K562 (cell line): ENCODE results near the gene GRHL3. TPM values are rescaled to one million over a fixed set of nuclear protein-coding genes. Genes with fewer than 3 reads are reported as not detected.

Experiments used
- BACH1 ChIP-seq: fragments of 200-800 bp; sonication (Bioruptor generic); IDR thresholded peaks from 2 replicates; pipeline ENCODE4 v1.6.1; 2016; ENCODE audit warnings: missing genetic modification characterization, missing compliant biosample characterization
- BCLAF1 ChIP-seq, 2 experiments: fragments of 450-650 bp in 1 of 2; IDR thresholded peaks; 2 replicates each; pipeline ENCODE4 v1.6.1; 2011 to 2017; ENCODE audit warnings: low read depth in 2 of 2, antibody characterized with exemption in 1 of 2, borderline replicate concordance in 1 of 2, low read length in 1 of 2, mild to moderate bottlenecking in 1 of 2, mixed read lengths in 1 of 2; ENCODE audit not compliant: control insufficient read depth in 1 of 2
- BHLHE40 ChIP-seq: IDR thresholded peaks from 2 replicates; pipeline ENCODE4 v1.6.1; 2011; ENCODE audit warnings: low read length, improper control_type of control experiment
- CC2D1A ChIP-seq: fragments of 450-650 bp; IDR thresholded peaks from 2 replicates; pipeline ENCODE4 v1.6.1; 2017; ENCODE audit warnings: mild to moderate bottlenecking
- CHCHD3 ChIP-seq: fragments of 250-450 bp; sonication (Bioruptor Pico); IDR thresholded peaks from 2 replicates; pipeline ENCODE4 v2.1.2; 2022; ENCODE audit warnings: mild to moderate bottlenecking
- CREM ChIP-seq: IDR thresholded peaks from 2 replicates; pipeline ENCODE4 v1.6.1; 2014; ENCODE audit warnings: antibody characterized with exemption, low read depth
- E4F1 ChIP-seq: fragments of 250-450 bp; sonication (Bioruptor Pico); IDR thresholded peaks from 2 replicates; pipeline ENCODE4 v1.5.0; 2021; ENCODE audit warnings: mild to moderate bottlenecking, borderline replicate concordance
- ELF1 ChIP-seq: fragments of 200-800 bp; sonication (Bioruptor generic); IDR thresholded peaks from 2 replicates; pipeline ENCODE4 v1.6.1; 2016; ENCODE audit warnings: missing genetic modification characterization, missing compliant biosample characterization
- HDGF ChIP-seq: fragments of 450-650 bp; IDR thresholded peaks from 2 replicates; pipeline ENCODE4 v1.6.1; 2016
- JUNB ChIP-seq: fragments of 450-650 bp; formaldehyde crosslinking; conservative IDR thresholded peaks from 2 replicates; pipeline ENCODE4 v1.4.0; 2020; ENCODE audit warnings: mild to moderate bottlenecking
- NR2F6 ChIP-seq: fragments of 450-650 bp; formaldehyde crosslinking; IDR thresholded peaks from 2 replicates; pipeline ENCODE4 v1.4.0; 2020; ENCODE audit warnings: mild to moderate bottlenecking
- SMC3 ChIP-seq: conservative IDR thresholded peaks from 2 replicates; pipeline ENCODE4 v1.6.1; 2011; ENCODE audit warnings: low read depth, low read length, improper control_type of control experiment; ENCODE audit not compliant: insufficient read depth
- SRF ChIP-seq, 2 experiments: fragments of 250-450, 450-650 bp in 1 of 2; sonication (Bioruptor Pico) in 1 of 2; sonication (generic) in 1 of 2; formaldehyde crosslinking; IDR thresholded peaks; 2 replicates each; pipeline versions ENCODE4 v1.5.0 to v1.5.1; 2020 to 2022; ENCODE audit warnings: mild to moderate bottlenecking in 1 of 2, missing genetic modification reagents in 1 of 2
- TFAP4 ChIP-seq: sonication (generic); formaldehyde crosslinking; IDR thresholded peaks from 2 replicates; pipeline ENCODE4 v1.8.0; 2022; ENCODE audit warnings: missing genetic modification reagents, mild to moderate bottlenecking, moderate library complexity, borderline replicate concordance
- TRIM24 ChIP-seq, 2 experiments: fragments of 450-650 bp; IDR thresholded peaks; 2 replicates each; pipeline ENCODE4 v1.6.1; 2016
- U2AF2 ChIP-seq: fragments of 200-400 bp; formaldehyde crosslinking; optimal IDR thresholded peaks from 2 replicates; pipeline ENCODE3; 2017; ENCODE audit warnings: low read depth, mild to moderate bottlenecking, low read length
- ZNF217 ChIP-seq: sonication (generic); formaldehyde crosslinking; IDR thresholded peaks from 2 replicates; pipeline ENCODE4 v1.8.0; 2022; ENCODE audit warnings: mild to moderate bottlenecking, missing genetic modification reagents
- ZNF311 ChIP-seq: fragments of 250-450 bp; sonication (Bioruptor Pico); IDR thresholded peaks from 2 replicates; pipeline ENCODE4 v1.4.0; 2020; ENCODE audit warnings: mild to moderate bottlenecking, moderate library complexity
- ZNF512 ChIP-seq: IDR thresholded peaks from 2 replicates; pipeline ENCODE4 v1.6.1; 2016; ENCODE audit warnings: missing genetic modification characterization, missing compliant biosample characterization
- ZNF830 ChIP-seq: fragments of 250-450 bp; sonication (Bioruptor Pico); IDR thresholded peaks from 2 replicates; pipeline ENCODE4 v1.5.0; 2021; ENCODE audit warnings: mild to moderate bottlenecking
- polyA plus RNA-seq, 8 experiments: library from polyadenylated mRNA; depleted of rRNA in 4 of 8; stranded (reverse) in 5 of 8; unstranded in 3 of 8; fragments of >200 nt; fragmentation: Nextera tagmentation in 2 of 8; fragmentation: Illumina TruSeq in 1 of 8; extraction: Ambion mirVana in 2 of 8; extraction: Trizol in 1 of 8; gene quantifications; 2 replicates each; pipeline versions ENCODE4 v1.2.1 to v1.2.3, GENCODE V29; 2011 to 2014; ENCODE audit warnings: inconsistent platforms in 1 of 8, missing spikeins in 1 of 8
- total RNA-seq, 7 experiments: library from RNA; depleted of rRNA in 6 of 7; stranded (reverse); fragments of >200 nt in 6 of 7; fragmentation: Illumina TruSeq in 2 of 7; extraction: Trizol in 2 of 7; gene quantifications; 2 replicates each; pipeline versions ENCODE4 v1.2.1 to v1.2.3, GENCODE V29; 2011 to 2021; ENCODE audit warnings: low replicate concordance in 1 of 7

GRHL3 gene
- total and polyA plus RNA-seq, 9 of the 15 experiments (the other 6 are each of a cell fraction or from before 2014, with no cell fraction given) = 0.01 to 0.04 TPM; not detected in 7

GRCh38 chr1:24390924-24391782 lies 72.0 kb downstream of the GRHL3 start (continued):
- no peak for TF ChIP-seq SRF (CRISPR knock-in tag; IDR thresholded peaks at IDR 0.05)
- peak; percentile 42; the same call in 1 of the 2 replicates for TF ChIP-seq CC2D1A
- TF ChIP-seq TRIM24 (IDR thresholded peaks at IDR 0.05) = no peak
- TF ChIP-seq U2AF2 = no peak
- no peak for TF ChIP-seq ZNF830 (CRISPR knock-in tag)
- peak; percentile 96 for TF ChIP-seq SMC3
- peak; percentile 85 for TF ChIP-seq BHLHE40
- 0 out of 2 replicates have a peak, but pooled peaks have one; percentile 61 for TF ChIP-seq HDGF
- TF ChIP-seq ZNF311 (CRISPR knock-in tag) = no peak
- no peak for TF ChIP-seq NR2F6 (CRISPR knock-in tag)
- no peak for TF ChIP-seq JUNB (CRISPR knock-in tag)
- TF ChIP-seq E4F1 (CRISPR knock-in tag) = no peak
- no peak for TF ChIP-seq BCLAF1 (IDR thresholded peaks at IDR 0.05; ENCODE audit: borderline replicate concordance in 1 of 2, control insufficient read depth in 1 of 2, low read depth in 2 of 2, low read length in 1 of 2)
- TF ChIP-seq CREM = 0 out of 2 replicates have a peak, but pooled peaks have one; percentile 20
- no peak for TF ChIP-seq ZNF512 (tag)
- TF ChIP-seq TFAP4 = peak; percentile 27; the same call in 1 of the 2 replicates
- no peak for TF ChIP-seq BACH1
- no peak for TF ChIP-seq ZNF217
- no peak for TF ChIP-seq CHCHD3 (CRISPR knock-in tag)
- peak; percentile 20; the same call in 1 of the 2 replicates for TF ChIP-seq ELF1 (tag)
